KMS-11 (cell line): ENCODE data around the gene HOXC13.

ENCODE experiments used
- H2AFZ ChIP-seq: fragments of 200-600 bp; sonication (generic); 2 replicates; pipeline ENCODE4 v1.6.1; 2016; ENCODE audit warnings: antibody characterized with exemption, mixed run types, low read depth
- H3K27ac ChIP-seq: fragments of 200-600 bp; sonication (generic); 2 replicates; pipeline ENCODE4 v1.6.1; 2016; ENCODE audit warnings: mild to moderate bottlenecking, mixed run types
- H3K27me3 ChIP-seq: fragments of 200-600 bp; sonication (generic); 2 replicates; pipeline ENCODE4 v1.6.1; 2017; ENCODE audit warnings: mild to moderate bottlenecking, low read depth, mixed run types, moderate library complexity; ENCODE audit not compliant: insufficient read depth
- H3K36me3 ChIP-seq: fragments of 200-600 bp; sonication (generic); 2 replicates; pipeline ENCODE4 v1.6.1; 2017; ENCODE audit warnings: mild to moderate bottlenecking, mixed run types; ENCODE audit not compliant: insufficient read depth
- H3K4me1 ChIP-seq: fragments of 200-600 bp; sonication (generic); 2 replicates; pipeline ENCODE4 v1.6.1; 2016; ENCODE audit warnings: mild to moderate bottlenecking, low read depth, mixed run types; ENCODE audit not compliant: poor library complexity, severe bottlenecking
- H3K4me2 ChIP-seq: fragments of 200-600 bp; sonication (generic); 2 replicates; pipeline ENCODE4 v1.7.0; 2016; ENCODE audit warnings: mild to moderate bottlenecking, mixed run types
- H3K4me3 ChIP-seq: fragments of 200-600 bp; sonication (generic); IDR thresholded peaks from 2 replicates; pipeline ENCODE4 v1.6.1; 2017; ENCODE audit warnings: low read depth, low read length, mixed read lengths; ENCODE audit not compliant: insufficient read depth
- H3K79me2 ChIP-seq: fragments of 200-600 bp; sonication (generic); 2 replicates; pipeline ENCODE4 v1.6.1; 2016; ENCODE audit warnings: low read depth, mixed run types; ENCODE audit not compliant: insufficient read depth
- H3K9ac ChIP-seq: fragments of 200-600 bp; sonication (generic); 2 replicates; pipeline ENCODE4 v1.6.1; 2016; ENCODE audit warnings: mild to moderate bottlenecking, mixed run types
- H4K20me1 ChIP-seq: fragments of 200-600 bp; sonication (generic); 2 replicates; pipeline ENCODE4 v1.6.1; 2016; ENCODE audit warnings: mild to moderate bottlenecking, mixed run types; ENCODE audit not compliant: insufficient read depth
- TF ChIP-seq, protein P1 (sequence below): fragments of 200-600 bp; sonication (generic); conservative IDR thresholded peaks from 2 replicates; pipeline ENCODE4 v1.6.1; 2017; ENCODE audit warnings: low read depth, mild to moderate bottlenecking, antibody characterized with exemption, low read length, moderate library complexity, mixed read lengths

The HOXC13 gene

GRCh38 chr12:53974084-53975063 is 35.7 kb downstream of the HOXC13 start, which contains the start of gene HOTAIR:
Gene HOTAIR, minus strand, starts transcription at chr12:53974954.
- no peaks in the 10 kb centered on the region for H3K79me2 ChIP-seq
- peaks cover 13% of the 10 kb centered on the region for H3K4me1 ChIP-seq
- H4K20me1 ChIP-seq, result no peaks in the 10 kb centered on the region
- TF ChIP-seq, protein P1, sequence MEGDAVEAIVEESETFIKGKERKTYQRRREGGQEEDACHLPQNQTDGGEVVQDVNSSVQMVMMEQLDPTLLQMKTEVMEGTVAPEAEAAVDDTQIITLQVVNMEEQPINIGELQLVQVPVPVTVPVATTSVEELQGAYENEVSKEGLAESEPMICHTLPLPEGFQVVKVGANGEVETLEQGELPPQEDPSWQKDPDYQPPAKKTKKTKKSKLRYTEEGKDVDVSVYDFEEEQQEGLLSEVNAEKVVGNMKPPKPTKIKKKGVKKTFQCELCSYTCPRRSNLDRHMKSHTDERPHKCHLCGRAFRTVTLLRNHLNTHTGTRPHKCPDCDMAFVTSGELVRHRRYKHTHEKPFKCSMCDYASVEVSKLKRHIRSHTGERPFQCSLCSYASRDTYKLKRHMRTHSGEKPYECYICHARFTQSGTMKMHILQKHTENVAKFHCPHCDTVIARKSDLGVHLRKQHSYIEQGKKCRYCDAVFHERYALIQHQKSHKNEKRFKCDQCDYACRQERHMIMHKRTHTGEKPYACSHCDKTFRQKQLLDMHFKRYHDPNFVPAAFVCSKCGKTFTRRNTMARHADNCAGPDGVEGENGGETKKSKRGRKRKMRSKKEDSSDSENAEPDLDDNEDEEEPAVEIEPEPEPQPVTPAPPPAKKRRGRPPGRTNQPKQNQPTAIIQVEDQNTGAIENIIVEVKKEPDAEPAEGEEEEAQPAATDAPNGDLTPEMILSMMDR, result no peak
- peak within 1 kb of the TSS; percentile 19; the same call in 1 of the 2 replicates for H2AFZ ChIP-seq
- no peak within 1 kb of the TSS for H3K9ac ChIP-seq
- peaks cover 98% of the 10 kb centered on the region for H3K27me3 ChIP-seq
- no peak within 1 kb of the TSS for H3K4me3 ChIP-seq
- peak within 1 kb of the TSS; percentile 7; the same call in 1 of the 2 replicates for H3K4me2 ChIP-seq
- H3K36me3 ChIP-seq, result no peaks in the 10 kb centered on the region
- no peak within 1 kb of the TSS for H3K27ac ChIP-seq

GRCh38 chr12:53975064-53975471 is 36.4 kb downstream of the HOXC13 start:
- no peak overlapping the region for H3K9ac ChIP-seq
- peaks cover 98% of the 10 kb centered on the region for H3K27me3 ChIP-seq
- no peaks in the 10 kb centered on the region for H3K36me3 ChIP-seq
- no peaks in the 10 kb centered on the region for H4K20me1 ChIP-seq
- H3K79me2 ChIP-seq, result no peaks in the 10 kb centered on the region
- no peak overlapping the region for H3K27ac ChIP-seq
- peaks cover 13% of the 10 kb centered on the region for H3K4me1 ChIP-seq
- TF ChIP-seq, protein P1, result no peak
- no peak overlapping the region for H3K4me3 ChIP-seq
- peak overlapping the region; percentile 7; the same call in 1 of the 2 replicates for H3K4me2 ChIP-seq
- peak overlapping the region; percentile 19; the same call in 1 of the 2 replicates for H2AFZ ChIP-seq

- Histone ChIP-seq H4K20me1 (no peaks in the 10 kb centered on the region), H3K27me3 (peaks cover 98% of the 10 kb centered on the region), H3K4me3 (no peak overlapping the region), H3K4me2 (0 out of 2 replicates have a peak overlapping the region, but pooled peaks have one; percentile 6), H3K36me3 (no peaks in the 10 kb centered on the region), H2AFZ (no peak overlapping the region), H3K79me2 (no peaks in the 10 kb centered on the region), H3K27ac (no peak overlapping the region), H3K9ac (no peak overlapping the region), H3K4me1 (peaks cover 13% of the 10 kb centered on the region)
- TF ChIP-seq, protein P1, result no peak
Measured at GRCh38 chr12:53975479-53976152, 37.0 kb downstream of the HOXC13 start.

DNA sequence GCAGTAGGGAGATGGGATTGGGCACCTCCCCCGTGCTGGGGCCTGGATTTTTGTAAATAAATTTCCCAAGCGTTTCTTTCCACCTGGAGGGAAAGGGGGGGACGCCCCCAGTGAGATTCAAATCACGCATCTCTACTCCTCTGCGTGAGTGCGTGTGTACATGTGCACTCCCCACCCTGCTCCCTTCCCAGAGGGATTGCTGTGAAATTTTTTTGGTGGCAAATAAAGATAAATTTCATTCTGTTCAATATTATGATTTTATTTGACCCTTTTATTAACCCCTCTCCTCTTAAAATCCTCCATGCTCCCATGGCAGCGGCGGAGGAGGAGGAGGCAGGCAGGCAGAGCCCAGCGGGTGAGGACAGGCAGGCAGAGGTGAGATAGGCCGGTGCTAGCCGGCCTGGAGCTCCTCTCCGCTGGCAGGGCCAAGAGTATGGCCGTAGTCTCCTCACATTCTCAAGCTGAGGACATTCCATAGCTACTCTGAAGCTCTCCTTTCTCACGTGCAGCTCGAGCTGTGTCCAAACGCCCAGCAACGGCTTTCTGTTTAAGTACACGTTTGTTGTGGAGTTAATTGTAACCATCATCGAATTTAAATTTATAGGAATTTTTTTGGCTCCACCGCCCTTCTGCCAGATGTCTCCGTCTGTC is 37.7 kb downstream of the HOXC13 start:
- Histone ChIP-seq H2AFZ (no peak overlapping the region), H3K79me2 (no peaks in the 10 kb centered on the region), H3K27ac (no peak overlapping the region), H3K4me3 (no peak overlapping the region), H3K27me3 (peaks cover 98% of the 10 kb centered on the region), H3K9ac (no peak overlapping the region), H4K20me1 (no peaks in the 10 kb centered on the region), H3K4me1 (peaks cover 13% of the 10 kb centered on the region), H3K4me2 (no peak overlapping the region), H3K36me3 (no peaks in the 10 kb centered on the region)
- TF ChIP-seq, protein P1, result no peak
